Activated naive CD4-positive, alpha-beta T cell treated with anti-CD3 and anti-CD28 coated beads, Interleukin-2, amount 50 U/mL, for 72 hours (primary cell): Measurements from ENCODE around the gene INPP4B. TPM values are rescaled to one million over a fixed set of nuclear protein-coding genes. Genes with fewer than 3 reads are reported as not detected.

ENCODE experiments used
- ATAC-seq, 2 donors: fragments of 150-1000 bp; cut with Tn5 transposase; 2 replicates each; pipeline ENCODE4 v1.10.0; 2021; ENCODE audit warnings: mild to moderate bottlenecking in 2 of 2, moderate library complexity in 2 of 2
- DNase-seq, 2 donors: peaks; one replicate each; pipeline ENCODE4 v3.0.0; 2021 to 2022; ENCODE audit warnings: low spot score in 2 of 2
- H3K27ac Mint-ChIP-seq, 2 donors: one replicate each; pipeline ENCODE4 v1.8.0; 2022; ENCODE audit warnings: mild to moderate bottlenecking in 2 of 2, mixed read lengths in 2 of 2
- H3K36me3 Mint-ChIP-seq, 2 donors: one replicate each; pipeline ENCODE4 v1.8.0; 2022; ENCODE audit warnings: mixed read lengths in 2 of 2
- H3K9me3 Mint-ChIP-seq, 2 donors: one replicate each; pipeline ENCODE4 v1.8.0; 2022; ENCODE audit warnings: mixed read lengths in 2 of 2
- total RNA-seq, 2 donors: library from RNA; stranded (reverse); gene quantifications; one replicate each; pipeline ENCODE4 v1.2.3, GENCODE V29; 2022

INPP4B gene
- total RNA-seq, 2 donors from 2014 or later = 63.9 to 81.3 TPM

- peaks cover 5 to 11% of the 10 kb centered on the region in 2 donors for H3K36me3 Mint-ChIP-seq
- H3K9me3 Mint-ChIP-seq = no peaks in the 10 kb centered on the region
- DNase-seq (no peak), ATAC-seq (no peak)
- H3K27ac Mint-ChIP-seq = peak overlapping the region; percentile 37 to 85
These were observed 494.1 kb downstream of the INPP4B start for GRCh38 chr4:142351958-142352357.

GRCh38 chr4:142350871-142351270, 495.2 kb downstream of the INPP4B start:
- no peak for ATAC-seq
- DNase-seq = no peak
- Mint-ChIP-seq H3K36me3 (peaks cover 5 to 16% of the 10 kb centered on the region in 2 donors), H3K27ac (peak overlapping the region; percentile 37 to 85), H3K9me3 (no peaks in the 10 kb centered on the region)

- peaks cover 4 to 24% of the 10 kb centered on the region in 2 donors for H3K36me3 Mint-ChIP-seq
- H3K27ac Mint-ChIP-seq = peak overlapping the region in 1 of 2 donors; percentile 84
- no peak for ATAC-seq
- DNase-seq = no peak
- no peaks in the 10 kb centered on the region for H3K9me3 Mint-ChIP-seq
These were observed 497.5 kb downstream of the INPP4B start for GRCh38 chr4:142348613-142349021.

- no peak for DNase-seq
- peaks cover 4 to 24% of the 10 kb centered on the region in 2 donors for H3K36me3 Mint-ChIP-seq
These were observed 498.9 kb downstream of the INPP4B start for GRCh38 chr4:142347241-142347640.

GRCh38 chr4:142345924-142346323, 500.2 kb downstream of the INPP4B start:
- no peak for ATAC-seq
- DNase-seq = no peak
- Mint-ChIP-seq H3K9me3 (no peaks in the 10 kb centered on the region), H3K27ac (peak overlapping the region in 1 of 2 donors; percentile 58), H3K36me3 (peaks cover 4 to 30% of the 10 kb centered on the region in 2 donors)

More at GRCh38 chr4:142347241-142347640, 498.9 kb downstream of the INPP4B start:
- ATAC-seq = no peak
- H3K27ac Mint-ChIP-seq = peak overlapping the region in 1 of 2 donors; percentile 58
- H3K9me3 Mint-ChIP-seq = no peaks in the 10 kb centered on the region

- Mint-ChIP-seq H3K9me3 (no peaks in the 10 kb centered on the region), H3K36me3 (peaks cover 11 to 35% of the 10 kb centered on the region in 2 donors), H3K27ac (no peak overlapping the region)
- ATAC-seq = peak in 1 of 2 donors; percentile 43
- DNase-seq = no peak
These were observed 504.8 kb downstream of the INPP4B start for GRCh38 chr4:142341268-142341667.

- peaks cover 10 to 36% of the 10 kb centered on the region in 2 donors for H3K36me3 Mint-ChIP-seq
- no peak for DNase-seq
- H3K9me3 Mint-ChIP-seq = no peaks in the 10 kb centered on the region
- no peak overlapping the region for H3K27ac Mint-ChIP-seq
- no peak for ATAC-seq
These were observed 507.0 kb downstream of the INPP4B start for GRCh38 chr4:142339053-142339452.

GRCh38 chr4:142336251-142336934, 509.7 kb downstream of the INPP4B start:
- ATAC-seq (no peak), DNase-seq (no peak)
- Mint-ChIP-seq H3K9me3 (no peaks in the 10 kb centered on the region), H3K27ac (peak overlapping the region; percentile 57 to 87), H3K36me3 (peaks cover 10 to 45% of the 10 kb centered on the region in 2 donors)

GRCh38 chr4:142334931-142335330, 511.2 kb downstream of the INPP4B start:
- DNase-seq = no peak
- H3K9me3 Mint-ChIP-seq = no peaks in the 10 kb centered on the region
- no peak for ATAC-seq
- peaks cover 10 to 53% of the 10 kb centered on the region in 2 donors for H3K36me3 Mint-ChIP-seq
- no peak overlapping the region for H3K27ac Mint-ChIP-seq

GRCh38 chr4:142331646-142332045, 514.5 kb downstream of the INPP4B start:
- DNase-seq = no peak
- Mint-ChIP-seq H3K36me3 (peaks cover 9 to 53% of the 10 kb centered on the region in 2 donors), H3K27ac (no peak overlapping the region), H3K9me3 (no peaks in the 10 kb centered on the region)
- no peak for ATAC-seq

GRCh38 chr4:142331132-142331531, 515.0 kb downstream of the INPP4B start:
- H3K27ac Mint-ChIP-seq = peak overlapping the region in 1 of 2 donors; percentile 16
- DNase-seq (no peak), ATAC-seq (no peak)
- no peaks in the 10 kb centered on the region for H3K9me3 Mint-ChIP-seq
- H3K36me3 Mint-ChIP-seq = peaks cover 7 to 52% of the 10 kb centered on the region in 2 donors

GRCh38 chr4:142330311-142330710, 515.8 kb downstream of the INPP4B start:
- no peaks in the 10 kb centered on the region for H3K9me3 Mint-ChIP-seq
- no peak overlapping the region for H3K27ac Mint-ChIP-seq
- DNase-seq = no peak
- ATAC-seq = no peak
- peaks cover 6 to 52% of the 10 kb centered on the region in 2 donors for H3K36me3 Mint-ChIP-seq

GRCh38 chr4:142329313-142329712, 516.8 kb downstream of the INPP4B start:
- H3K27ac Mint-ChIP-seq = peak overlapping the region in 1 of 2 donors; percentile 24
- ATAC-seq (no peak), DNase-seq (no peak)
- no peaks in the 10 kb centered on the region for H3K9me3 Mint-ChIP-seq
- H3K36me3 Mint-ChIP-seq = peaks cover 16 to 57% of the 10 kb centered on the region in 2 donors

GRCh38 chr4:142326181-142326580, 519.9 kb downstream of the INPP4B start:
- H3K9me3 Mint-ChIP-seq = peaks cover 0 to 7% of the 10 kb centered on the region in 2 donors
- no peak overlapping the region for H3K27ac Mint-ChIP-seq
- ATAC-seq (no peak), DNase-seq (no peak)
- H3K36me3 Mint-ChIP-seq = peaks cover 23 to 68% of the 10 kb centered on the region in 2 donors

- ATAC-seq (peak; percentile 73 to 76), DNase-seq (no peak)
- H3K9me3 Mint-ChIP-seq = peaks cover 0 to 8% of the 10 kb centered on the region in 2 donors
- H3K36me3 Mint-ChIP-seq = peaks cover 27 to 67% of the 10 kb centered on the region in 2 donors
- H3K27ac Mint-ChIP-seq = peak overlapping the region; percentile 45 to 51
These were observed 521.5 kb downstream of the INPP4B start for GRCh38 chr4:142324572-142324971.

GRCh38 chr4:142322996-142323395, 523.1 kb downstream of the INPP4B start:
- H3K27ac Mint-ChIP-seq = no peak overlapping the region
- H3K36me3 Mint-ChIP-seq = peaks cover 22 to 72% of the 10 kb centered on the region in 2 donors
- no peak for ATAC-seq
- peaks cover under 1 to 13% of the 10 kb centered on the region in 2 donors for H3K9me3 Mint-ChIP-seq
- no peak for DNase-seq

GRCh38 chr4:142318280-142318679, 527.8 kb downstream of the INPP4B start:
- DNase-seq (no peak), ATAC-seq (no peak)
- Mint-ChIP-seq H3K36me3 (peaks cover 32 to 60% of the 10 kb centered on the region in 2 donors), H3K9me3 (peaks cover 3 to 13% of the 10 kb centered on the region in 2 donors), H3K27ac (peak overlapping the region in 1 of 2 donors; percentile 9)

GRCh38 chr4:142316913-142317312, 529.2 kb downstream of the INPP4B start:
- peaks cover 45 to 67% of the 10 kb centered on the region in 2 donors for H3K36me3 Mint-ChIP-seq
- H3K27ac Mint-ChIP-seq = no peak overlapping the region

More at GRCh38 chr4:142316913-142317312, 529.2 kb downstream of the INPP4B start:
- ATAC-seq (no peak), DNase-seq (no peak)
- peaks cover 3 to 13% of the 10 kb centered on the region in 2 donors for H3K9me3 Mint-ChIP-seq
